H1 (cell line): Measurements from ENCODE around the gene HOXA13. TPM values are rescaled to one million over a fixed set of nuclear protein-coding genes. Genes with fewer than 3 reads are reported as not detected.

ENCODE experiments used
- CTCF ChIA-PET: fragments of 300-600 bp; sonication (Branson Sonifier 250); formaldehyde crosslinking; loops from one replicate; lab custom pipeline; 2021; ENCODE audit not compliant: partially characterized antibody; lab: Charles Lee
- POLR2A ChIA-PET: fragments of 300-600 bp; sonication (Branson Sonifier 250); formaldehyde crosslinking; loops from one replicate; lab custom pipeline; 2021; ENCODE audit warnings: inconsistent platforms; ENCODE audit not compliant: partially characterized antibody; lab: Charles Lee
- DNase-seq, 2 experiments: peaks; one replicate each; pipeline versions ENCODE4 v3.0.0 to v3.0.0-alpha.2; 2010 to 2022; ENCODE audit warnings: low spot score in 2 of 2, low read depth in 1 of 2, mixed read lengths in 1 of 2
- FAIRE-seq: peaks from 2 replicates; lab custom pipeline; 2011; peaks lifted over from hg19 to GRCh38; lab: Jason Lieb, UNC
- H2AFZ ChIP-seq: 2 replicates; pipeline ENCODE4 v1.8.1; 2012; ENCODE audit warnings: low read length, inconsistent platforms
- H2AK5ac ChIP-seq: 2 replicates; pipeline ENCODE4 v1.6.1; 2013; ENCODE audit warnings: low read depth, low read length
- H2BK120ac ChIP-seq: replicated peaks from 2 replicates; pipeline ENCODE3; 2013; ENCODE audit warnings: low read depth, low read length, inconsistent platforms
- H2BK12ac ChIP-seq: 2 replicates; pipeline ENCODE4 v1.6.1; 2013; ENCODE audit warnings: low read depth, low read length
- H2BK15ac ChIP-seq: 2 replicates; pipeline ENCODE4 v1.6.1; 2013; ENCODE audit warnings: low read length
- H2BK20ac ChIP-seq: 2 replicates; pipeline ENCODE4 v1.6.1; 2013; ENCODE audit warnings: low read length
- H2BK5ac ChIP-seq: 2 replicates; pipeline ENCODE4 v1.6.1; 2013; ENCODE audit warnings: low read depth, low read length
- H3K14ac ChIP-seq: 2 replicates; pipeline ENCODE4 v1.6.1; 2013; ENCODE audit warnings: inconsistent platforms; ENCODE audit not compliant: insufficient read length
- H3K18ac ChIP-seq: 2 replicates; pipeline ENCODE4 v1.6.1; 2013; ENCODE audit warnings: low read length; ENCODE audit errors: extremely low read depth
- H3K23ac ChIP-seq: 2 replicates; pipeline ENCODE4 v1.6.1; 2013; ENCODE audit warnings: inconsistent platforms; ENCODE audit not compliant: insufficient read length
- H3K23me2 ChIP-seq: 2 replicates; pipeline ENCODE4 v1.6.1; 2013; ENCODE audit warnings: low read depth, low read length
- H3K27ac ChIP-seq: 2 replicates; pipeline ENCODE4 v1.6.1; 2011; ENCODE audit warnings: low read depth, low read length, inconsistent platforms
- H3K27me3 ChIP-seq, 4 experiments: replicated peaks in 1 of 4; 1 replicate in 1 of 4; 2 replicates in 3 of 4; pipeline versions ENCODE4 v1.6.1 to v1.8.1; 2011 to 2013; ENCODE audit warnings: low read length in 3 of 4, mild to moderate bottlenecking in 3 of 4, inconsistent platforms in 2 of 4, mixed read lengths in 2 of 4, moderate library complexity in 1 of 4; ENCODE audit not compliant: control insufficient read depth in 3 of 4, insufficient read depth in 3 of 4; ENCODE audit errors: extremely low read depth in 1 of 4
- H3K36me3 ChIP-seq, 4 experiments: 2 replicates each; pipeline versions ENCODE4 v1.6.1 to v1.8.1; 2011 to 2013; ENCODE audit warnings: mild to moderate bottlenecking in 4 of 4, low read length in 3 of 4, moderate library complexity in 2 of 4, control low read depth in 1 of 4, inconsistent platforms in 1 of 4; ENCODE audit not compliant: insufficient read depth in 4 of 4, control insufficient read depth in 2 of 4
- H3K4ac ChIP-seq: replicated peaks from 2 replicates; pipeline ENCODE3; 2013; ENCODE audit warnings: low read length, low read depth, mixed read lengths, inconsistent platforms; ENCODE audit not compliant: insufficient read length
- H3K4me1 ChIP-seq, 4 experiments: replicated peaks in 1 of 4; 1 replicate in 1 of 4; 2 replicates in 3 of 4; pipeline versions ENCODE4 v1.6.1 to v1.8.1; 2011 to 2013; ENCODE audit warnings: low read length in 3 of 4, inconsistent platforms in 2 of 4, mixed read lengths in 1 of 4; ENCODE audit not compliant: insufficient read depth in 4 of 4, control insufficient read depth in 3 of 4
- H3K4me2 ChIP-seq, 2 experiments: 2 replicates each; pipeline versions ENCODE4 v1.6.1 to v1.8.1; 2011 to 2013; ENCODE audit warnings: low read depth in 2 of 2, low read length in 2 of 2, control low read depth in 1 of 2, inconsistent platforms in 1 of 2, mild to moderate bottlenecking in 1 of 2; ENCODE audit not compliant: insufficient read depth in 1 of 2
- H3K4me3 ChIP-seq, 4 experiments: fragments of 200-600, 300-600 bp in 1 of 4; sonication (generic), shearing (Covaris generic), sonication (Bioruptor Twin) in 1 of 4; 2 replicates each; pipeline versions ENCODE4 v1.5.1 to v1.8.1; 2011 to 2016; ENCODE audit warnings: low read length in 4 of 4, low read depth in 3 of 4, control low read depth in 2 of 4, inconsistent platforms in 2 of 4, mild to moderate bottlenecking in 2 of 4, mixed read lengths in 1 of 4, moderate library complexity in 1 of 4; ENCODE audit not compliant: insufficient read depth in 2 of 4; ENCODE audit errors: extremely low read depth in 1 of 4
- H3K56ac ChIP-seq: replicated peaks from 2 replicates; pipeline ENCODE3; 2013; ENCODE audit warnings: low read depth, mild to moderate bottlenecking, mixed read lengths, low read length, inconsistent platforms; ENCODE audit not compliant: insufficient read length
- H3K79me1 ChIP-seq: 2 replicates; pipeline ENCODE4 v1.6.1; 2013; ENCODE audit warnings: low read depth, low read length, control low read depth
- H3K79me2 ChIP-seq, 2 experiments: 2 replicates each; pipeline versions ENCODE4 v1.6.1 to v1.8.1; 2012 to 2013; ENCODE audit warnings: low read length in 2 of 2, mild to moderate bottlenecking in 2 of 2, inconsistent platforms in 1 of 2; ENCODE audit not compliant: insufficient read depth in 2 of 2, control insufficient read depth in 1 of 2
- H3K9ac ChIP-seq, 4 experiments: replicated peaks in 1 of 4; 1 replicate in 1 of 4; 2 replicates in 3 of 4; pipeline versions ENCODE4 v1.6.1 to v1.8.1; 2011 to 2013; ENCODE audit warnings: low read depth in 3 of 4, low read length in 3 of 4, control low read depth in 2 of 4, mild to moderate bottlenecking in 2 of 4, moderate library complexity in 2 of 4, inconsistent platforms in 1 of 4; ENCODE audit errors: extremely low read depth in 1 of 4
- H3K9me3 ChIP-seq, 2 experiments: 2 replicates each; pipeline versions ENCODE4 v1.6.1 to v1.8.1; 2012 to 2013; ENCODE audit warnings: mild to moderate bottlenecking in 2 of 2, moderate library complexity in 2 of 2, control low read depth in 1 of 2, inconsistent platforms in 1 of 2, low read depth in 1 of 2, low read length in 1 of 2, mixed read lengths in 1 of 2; ENCODE audit not compliant: insufficient read depth in 2 of 2
- H4K20me1 ChIP-seq, 2 experiments: replicated peaks in 1 of 2; 2 replicates each; pipeline versions ENCODE3 to v1.8.1; 2011 to 2013; ENCODE audit warnings: inconsistent platforms in 2 of 2, low read length in 2 of 2, mild to moderate bottlenecking in 1 of 2; ENCODE audit not compliant: insufficient read depth in 2 of 2, control insufficient read depth in 1 of 2
- H4K5ac ChIP-seq: 2 replicates; pipeline ENCODE4 v1.6.1; 2013; ENCODE audit warnings: low read length, low read depth, mixed read lengths, inconsistent platforms; ENCODE audit not compliant: insufficient read length
- H4K8ac ChIP-seq: 2 replicates; pipeline ENCODE4 v1.8.0; 2013; ENCODE audit warnings: mild to moderate bottlenecking, moderate library complexity, low read length, inconsistent platforms; ENCODE audit not compliant: insufficient read depth; ENCODE audit errors: extremely low read depth
- H4K91ac ChIP-seq: replicated peaks from 2 replicates; pipeline ENCODE3; 2013; ENCODE audit warnings: low read length, mixed read lengths, inconsistent platforms; ENCODE audit not compliant: insufficient read length
- CBX5 ChIP-seq: fragments of 300-800, 300-1000 bp; sonication (generic); IDR thresholded peaks from 2 replicates; pipeline ENCODE4 v1.7.1; 2016; ENCODE audit warnings: antibody characterized with exemption, low read length, low read depth
- CBX8 ChIP-seq: fragments of 300-800, 300-1000 bp; sonication (generic); IDR thresholded peaks from 2 replicates; pipeline ENCODE4 v1.7.1; 2016; ENCODE audit warnings: low read depth, low read length, borderline replicate concordance
- EGR1 ChIP-seq: IDR thresholded peaks from 2 replicates; pipeline ENCODE4 v1.6.1; 2011; ENCODE audit warnings: low read depth, low read length, borderline replicate concordance
- POLR2A ChIP-seq, 2 experiments: IDR thresholded peaks; 1 replicate in 1 of 2; 2 replicates in 1 of 2; pipeline ENCODE4 v1.6.1; 2011; ENCODE audit warnings: low read depth in 2 of 2, low read length in 2 of 2, mild to moderate bottlenecking in 2 of 2; ENCODE audit errors: control extremely low read depth in 1 of 2
- POU5F1 ChIP-seq: IDR thresholded peaks from 2 replicates; pipeline ENCODE4 v1.6.1; 2011; ENCODE audit warnings: low read depth, mild to moderate bottlenecking, low read length, moderate library complexity
- SAP30 ChIP-seq: fragments of 300-600 bp; sonication (generic); IDR thresholded peaks from 2 replicates; pipeline ENCODE4 v1.7.1; 2012; ENCODE audit warnings: low read length, moderate library complexity, mild to moderate bottlenecking, inconsistent platforms; ENCODE audit not compliant: insufficient read depth, insufficient replicate concordance
- SIRT6 ChIP-seq: IDR thresholded peaks from one replicate; pipeline ENCODE4 v1.7.1; 2012; ENCODE audit warnings: low read length, inconsistent platforms
- SIX5 ChIP-seq: IDR thresholded peaks from 2 replicates; pipeline ENCODE4 v1.6.1; 2011; ENCODE audit warnings: mild to moderate bottlenecking, low read depth, low read length
- SUZ12 ChIP-seq: fragments of 200-600 bp; sonication (generic); IDR thresholded peaks from 2 replicates; pipeline ENCODE4 v1.6.1; 2012; ENCODE audit warnings: mild to moderate bottlenecking, inconsistent platforms, low read length, moderate library complexity, mixed read lengths
- TAF1 ChIP-seq: IDR thresholded peaks from 2 replicates; pipeline ENCODE4 v1.6.1; 2011; ENCODE audit warnings: mild to moderate bottlenecking, low read depth, low read length
- WGBS, 2 experiments: shearing (Covaris generic) in 1 of 2; methylation state at CpG; one replicate each; pipeline versions ENCODE4 v1.1.6 to v1.1.7; 2013 to 2015; ENCODE audit warnings: low lambda C conversion rate in 2 of 2, mixed read lengths in 2 of 2, inconsistent platforms in 1 of 2, low coverage in 1 of 2, missing lambda C conversion rate in 1 of 2; ENCODE audit not compliant: insufficient replicate concordance in 2 of 2, insufficient coverage in 1 of 2, insufficient read length in 1 of 2; ENCODE audit errors: extremely low coverage in 1 of 2, missing lambda C conversion rate in 1 of 2; 5-methylcytosine and 5-hydroxymethylcytosine counted together
- polyA plus RNA-seq, 7 experiments: library from polyadenylated mRNA; depleted of rRNA in 3 of 7; stranded (reverse) in 5 of 7; unstranded in 2 of 7; fragments of >200 nt in 5 of 7; fragments of 200-250 nt in 2 of 7; gene quantifications; 1 replicate in 5 of 7; 2 replicates in 1 of 7; 4 replicates in 1 of 7; pipeline versions ENCODE4 v1.2.1 to v1.2.3, GENCODE V29; 2011 to 2013; ENCODE audit warnings: missing spikeins in 2 of 7, mixed read lengths in 2 of 7
- total RNA-seq: library from RNA; stranded (reverse); fragmentation: NEBNext Ultra II Directional; extraction: Animal tissue kit (Norgen Biotek cat#: 25700); gene quantifications from 2 replicates; pipeline ENCODE4 v1.2.1, GENCODE V29; 2021
- TF ChIP-seq, protein P1 (sequence below): IDR thresholded peaks from 2 replicates; pipeline ENCODE4 v1.6.1; 2012; ENCODE audit warnings: inconsistent platforms

HOXA13 gene
- total and polyA plus RNA-seq, 2 of the 8 experiments (the other 6 are each of a cell fraction or from before 2014, with no cell fraction given), result not detected

DNA sequence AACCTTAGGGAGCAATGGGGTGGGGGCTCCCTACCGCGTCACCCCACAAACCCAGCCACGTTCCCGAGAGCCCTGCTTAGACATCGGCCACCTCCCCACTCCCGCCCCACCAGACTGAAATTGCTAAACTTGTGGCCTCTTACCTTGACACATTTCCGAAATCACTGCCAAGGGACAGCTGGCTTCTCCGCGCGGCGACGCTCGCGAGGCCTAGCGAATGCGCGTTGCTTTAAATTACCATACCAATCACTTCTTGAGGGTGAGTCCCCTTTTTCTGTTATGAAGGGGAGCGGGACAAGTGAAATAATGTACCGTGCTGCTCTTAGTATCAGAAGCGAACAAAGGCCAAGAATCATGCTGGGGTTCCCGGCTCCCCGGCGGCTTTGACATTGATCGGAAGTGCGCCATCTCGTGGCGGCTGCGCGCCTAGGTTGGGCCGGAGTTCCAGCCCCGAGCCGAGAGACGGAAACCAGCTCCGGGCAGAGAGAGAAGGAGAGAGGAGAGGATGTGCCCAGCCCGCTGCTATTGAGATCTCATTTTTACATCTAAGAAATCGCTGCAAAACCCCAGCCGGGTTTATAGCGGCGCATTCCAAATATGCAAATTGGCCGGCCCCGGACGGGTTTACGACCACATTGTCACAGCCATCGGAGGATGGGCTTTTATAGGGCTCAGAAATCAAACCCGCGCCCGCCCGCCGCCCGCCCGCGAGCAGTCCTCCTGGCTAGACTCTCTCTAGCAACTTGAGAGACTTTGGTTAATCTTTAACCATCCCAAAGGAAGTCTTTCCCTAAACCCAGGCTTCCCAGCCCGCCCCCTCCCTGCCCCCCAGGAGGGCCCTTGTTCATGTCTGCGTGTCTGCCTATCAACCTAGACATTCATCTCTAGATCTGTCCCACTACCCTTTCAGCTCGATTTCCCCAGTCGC lies 20.1 kb downstream of the HOXA13 start:
- Histone ChIP-seq H3K14ac (no peak overlapping the region), H3K23ac (no peak overlapping the region), H3K27ac (no peak overlapping the region), H3K36me3 (peaks cover 0 to 7% (median 0%) of the 10 kb centered on the region in 4 experiments; a peak in 1 of 8 replicates), H3K27me3 (peaks cover 98 to 100% (median 100%) of the 10 kb centered on the region in 4 experiments), H3K4me3 (peak overlapping the region in 1 of 4 experiments; percentile 8; a peak in 1 of 8 replicates), H3K23me2 (no peaks in the 10 kb centered on the region), H2BK20ac (no peak overlapping the region), H3K4me2 (peak overlapping the region; percentile 18 to 21; a peak in 3 of 4 replicates), H3K18ac (no peak overlapping the region), H2BK120ac (no peak overlapping the region), H3K79me2 (no peaks in the 10 kb centered on the region), H3K4ac (no peak overlapping the region), H3K4me1 (peaks cover 1 to 4% (median 3%) of the 10 kb centered on the region in 4 experiments; a peak in 6 of 7 replicates), H4K20me1 (peaks cover 39 to 50% of the 10 kb centered on the region in 2 experiments), H2BK15ac (no peak overlapping the region), H3K9ac (no peak overlapping the region), H4K91ac (no peak overlapping the region), H2AK5ac (no peak overlapping the region), H2BK12ac (0 out of 2 replicates have a peak overlapping the region, but pooled peaks have one; percentile 60), H4K5ac (no peak overlapping the region), H3K79me1 (no peaks in the 10 kb centered on the region), H3K9me3 (no peaks in the 10 kb centered on the region), H2AFZ (no peak overlapping the region), H4K8ac (peak overlapping the region; percentile 58; the same call in 1 of the 2 replicates), H3K56ac (no peak overlapping the region), H2BK5ac (no peak overlapping the region)
- FAIRE-seq (no peak), DNase-seq (peak in 1 of 2 experiments; percentile 93)
- CTCF ChIA-PET, result interaction anchor here (0.6 to 2.7 kb wide), 38 partner anchors 8 to 1283 kb away, joined by 3 to 26 read pairs (median 4); partner anchors contain the start of genes HOXA13, HOXA3, HOXA5 and HOXA7
- WGBS, 2 experiments, result 9% methylated on average over 53 of the region's 56 CpGs; no CpG with 5 or more reads in 1 of the 2 experiments
- POLR2A ChIA-PET, result interaction anchor here (0.6 kb wide), 1 partner anchor 485 kb away, joined by 3 read pairs; no protein-coding TSS in a partner anchor
- TF ChIP-seq SAP30 (no peak), TAF1 (no peak), SUZ12 (peak; percentile 91), POU5F1 (no peak), CBX8 (no peak), SIRT6 (no peak), POLR2A (IDR thresholded peaks at IDR 0.05; ENCODE audit: control extremely low read depth in 1 of 2, low read depth in 2 of 2, low read length in 2 of 2) (no peak), SIX5 (no peak), CBX5 (no peak), EGR1 (no peak)
- TF ChIP-seq, protein P1, sequence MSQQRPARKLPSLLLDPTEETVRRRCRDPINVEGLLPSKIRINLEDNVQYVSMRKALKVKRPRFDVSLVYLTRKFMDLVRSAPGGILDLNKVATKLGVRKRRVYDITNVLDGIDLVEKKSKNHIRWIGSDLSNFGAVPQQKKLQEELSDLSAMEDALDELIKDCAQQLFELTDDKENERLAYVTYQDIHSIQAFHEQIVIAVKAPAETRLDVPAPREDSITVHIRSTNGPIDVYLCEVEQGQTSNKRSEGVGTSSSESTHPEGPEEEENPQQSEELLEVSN, result no peak
